ENCODE data around the gene COL9A2. TPM values are rescaled to one million over a fixed set of nuclear protein-coding genes. Genes with fewer than 3 reads are reported as not detected.

Gene COL9A2
- total and polyA plus RNA-seq, 11 donors: 0.14 to 1.4 (median 0.50) TPM; not detected in 1

GRCh38 chr1:40274331-40274730 lies 42.8 kb downstream of the COL9A2 start:
- TF ChIP-seq POLR2A (IDR thresholded peaks at IDR 0.05): no peak
- TF ChIP-seq CTCF (IDR thresholded peaks at IDR 0.05): no peak
- WGBS, 4 donors: 93 to 97% (median 95%) methylated on average over 2 of the region's 2 CpGs
- intact Hi-C loops (cut with DNase I): no loop called here
- Histone ChIP-seq H3K36me3 (peaks cover 0 to 97% (median 81%) of the 10 kb centered on the region in 9 donors), H3K4me1 (peaks cover 0 to 10% (median 0%) of the 10 kb centered on the region in 12 donors), H3K9me3 (no peaks in the 10 kb centered on the region), H3K4me3 (no peak overlapping the region), H3K27me3 (no peaks in the 10 kb centered on the region), H3K27ac (no peak overlapping the region)
- ATAC-seq: no peak
- no peak for DNase-seq

- no peaks in the 10 kb centered on the region for H3K27me3 ChIP-seq
- ATAC-seq (no peak), DNase-seq (no peak)
- WGBS, 4 donors: 59 to 82% (median 78%) methylated on average over 4 of the region's 4 CpGs
- H3K4me1 ChIP-seq: peaks cover 0 to 11% (median 0%) of the 10 kb centered on the region in 12 donors
- TF ChIP-seq POLR2A (IDR thresholded peaks at IDR 0.05) (no peak), CTCF (IDR thresholded peaks at IDR 0.05) (no peak)
- H3K27ac ChIP-seq: no peak overlapping the region
- H3K9me3 ChIP-seq: no peaks in the 10 kb centered on the region
- no peak overlapping the region for H3K4me3 ChIP-seq
- peaks cover 0 to 97% (median 84%) of the 10 kb centered on the region in 9 donors for H3K36me3 ChIP-seq
- intact Hi-C loops (cut with DNase I): no loop called here
These were observed 43.4 kb downstream of the COL9A2 start for GRCh38 chr1:40273547-40274166.

GRCh38 chr1:40272653-40273213 lies 44.4 kb downstream of the COL9A2 start:
- intact Hi-C loops (cut with DNase I): no loop called here
- ATAC-seq (no peak), DNase-seq (no peak)
- no peak for TF ChIP-seq CTCF (IDR thresholded peaks at IDR 0.05)
- no peak for TF ChIP-seq POLR2A (IDR thresholded peaks at IDR 0.05)
- no peak overlapping the region for H3K27ac ChIP-seq
- H3K4me1 ChIP-seq: peaks cover 0 to 11% (median 3%) of the 10 kb centered on the region in 12 donors
- H3K4me3 ChIP-seq: no peak overlapping the region
- no peaks in the 10 kb centered on the region for H3K27me3 ChIP-seq
- peaks cover 0 to 100% (median 89%) of the 10 kb centered on the region in 9 donors for H3K36me3 ChIP-seq
- no peaks in the 10 kb centered on the region for H3K9me3 ChIP-seq
- WGBS, 4 donors: 97 to 99% (median 98%) methylated on average over 3 of the region's 3 CpGs

- H3K36me3 ChIP-seq: peaks cover 0 to 99% (median 83%) of the 10 kb centered on the region in 9 donors
- intact Hi-C loops (cut with DNase I): no loop called here
- no peak overlapping the region for H3K27ac ChIP-seq
- TF ChIP-seq POLR2A (IDR thresholded peaks at IDR 0.05) (no peak), CTCF (IDR thresholded peaks at IDR 0.05) (no peak)
- H3K4me1 ChIP-seq: peaks cover 0 to 28% (median 9%) of the 10 kb centered on the region in 12 donors
- no peak for ATAC-seq
- DNase-seq: no peak
- no peaks in the 10 kb centered on the region for H3K9me3 ChIP-seq
- H3K27me3 ChIP-seq: no peaks in the 10 kb centered on the region
- WGBS, 4 donors: 59 to 92% (median 72%) methylated on average over 3 of the region's 3 CpGs
- no peak overlapping the region for H3K4me3 ChIP-seq
These were observed 46.8 kb downstream of the COL9A2 start for GRCh38 chr1:40270152-40270834.
